Measurements from ENCODE around the gene CCDC194. TPM values are rescaled to one million over a fixed set of nuclear protein-coding genes. Genes with fewer than 3 reads are reported as not detected.
"Not testable (repeated sequence)": the region's sequence is repeated elsewhere in the genome, so short reads cannot be mapped to it uniquely, and the experiment has no call there.

Gene CCDC194
- polyA plus RNA-seq, 4 donors: 0.57 to 5.4 (median 1.5) TPM

DNA sequence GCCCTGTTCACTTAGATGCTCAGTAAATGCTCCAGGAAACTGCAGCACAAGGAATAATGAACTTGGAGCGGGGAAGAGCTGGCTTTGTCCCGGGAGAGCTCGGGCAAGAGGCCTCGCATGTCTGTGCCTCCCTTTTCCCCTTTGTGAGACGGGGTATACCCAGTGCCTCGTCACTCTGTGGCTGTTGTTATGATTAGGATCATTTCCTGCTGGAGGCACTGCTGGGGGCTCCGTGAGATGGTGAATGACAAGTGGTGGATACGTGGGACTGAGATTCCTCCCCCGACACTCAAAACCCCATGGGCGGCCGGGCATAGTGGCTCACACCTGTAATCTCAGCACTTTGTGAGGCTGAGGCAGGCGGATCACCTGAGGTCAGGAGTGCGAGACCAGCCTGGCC is 15.7 kb downstream of the CCDC194 start:
- no peak for DNase-seq (ENCODE audit: low read depth in 4 of 4, low spot score in 3 of 4)

GRCh38 chr19:17376935-17377600 is 16.9 kb downstream of the CCDC194 start, which contains the start of gene PLVAP:
Gene PLVAP (minus strand): TSS chr19:17377342. CDS start chr19:17377288, 54 bp downstream.
- no peak for DNase-seq (ENCODE audit: low read depth in 4 of 4, low spot score in 3 of 4)

- no peak for DNase-seq (ENCODE audit: low read depth in 4 of 4, low spot score in 3 of 4)
These were observed 23.9 kb downstream of the CCDC194 start for GRCh38 chr19:17370026-17370587.

DNA sequence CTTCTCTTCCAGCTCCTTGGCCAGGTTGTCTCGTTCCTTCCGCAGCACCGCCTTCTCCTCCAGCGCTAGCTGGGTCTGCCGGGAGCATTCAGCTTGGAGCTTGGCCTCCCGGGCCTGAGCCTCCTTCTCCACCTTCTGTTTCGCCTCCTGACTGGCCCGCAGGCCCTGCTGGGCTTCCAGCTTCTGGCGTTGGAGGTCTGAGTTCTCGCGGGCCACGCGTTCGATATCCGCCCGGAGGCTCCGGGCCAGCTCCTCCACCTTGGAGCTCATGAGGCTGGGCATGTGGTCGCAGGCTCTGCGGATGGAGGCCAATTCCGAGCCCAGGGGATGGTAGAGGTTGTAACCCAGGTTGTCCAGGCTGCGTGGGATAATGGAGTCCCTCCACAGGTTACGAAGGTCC is 28.6 kb downstream of the CCDC194 start:
- DNase-seq (ENCODE audit: low read depth in 4 of 4, low spot score in 3 of 4): no peak

DNA sequence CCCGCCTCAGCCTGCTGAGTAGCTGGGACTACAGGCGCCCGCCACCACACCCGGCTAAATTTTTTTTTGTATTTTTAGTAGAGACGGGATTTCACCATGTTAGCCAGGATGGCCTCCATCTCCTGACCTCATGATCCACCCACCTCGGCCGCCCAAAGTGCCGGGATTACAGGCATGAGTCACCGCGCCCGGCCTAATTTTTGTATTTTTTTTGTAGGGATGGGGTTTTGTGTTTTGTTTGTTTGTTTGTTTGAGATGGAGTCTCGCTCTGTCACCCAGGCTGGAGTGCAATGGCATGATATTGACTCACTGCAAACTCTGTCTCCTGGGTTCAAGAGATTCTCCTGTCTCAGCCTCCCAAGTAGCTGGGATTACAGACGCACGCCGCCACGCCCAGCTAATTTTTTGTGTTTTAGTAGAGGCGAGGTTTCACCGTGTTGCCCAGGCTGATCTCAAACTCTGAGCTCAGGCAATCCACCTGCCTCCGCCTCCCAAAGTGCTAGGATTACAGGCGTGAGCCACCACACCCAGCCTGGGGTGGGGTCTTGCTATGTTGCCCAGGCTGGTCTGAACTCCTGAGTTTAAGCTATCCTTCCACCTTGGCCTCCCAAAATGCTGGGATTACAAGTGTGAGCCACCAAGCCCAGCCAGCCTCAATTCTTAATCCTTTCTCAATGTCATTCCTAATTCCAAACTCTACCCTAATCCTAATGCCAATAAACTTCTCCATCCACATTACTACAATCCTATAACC is 30.0 kb downstream of the CCDC194 start:
- DNase-seq (ENCODE audit: low read depth in 4 of 4, low spot score in 3 of 4): not testable (repeated sequence)

GRCh38 chr19:17359905-17360800 is 33.8 kb downstream of the CCDC194 start:
- no peak for DNase-seq (ENCODE audit: low read depth in 4 of 4, low spot score in 3 of 4)

DNA sequence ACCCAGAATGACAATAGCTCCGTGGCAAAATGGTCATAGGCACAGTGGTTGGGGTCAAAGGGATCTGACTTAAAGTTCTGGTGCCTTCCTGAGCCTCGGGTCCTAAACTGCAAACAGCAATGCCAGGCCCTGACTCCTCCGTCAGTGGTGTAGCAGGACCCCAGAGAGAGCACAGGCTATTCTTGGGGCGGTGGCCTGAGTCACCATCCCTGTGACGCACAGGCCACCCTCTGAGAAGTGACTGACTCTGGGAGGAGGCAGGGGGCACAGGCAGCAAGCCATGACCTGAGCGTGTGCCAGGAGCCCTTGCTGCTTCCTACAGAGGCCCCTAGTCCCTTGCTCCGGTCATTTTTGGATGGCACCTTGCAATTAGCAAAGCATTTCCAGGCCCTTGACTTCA is 35.6 kb downstream of the CCDC194 start:
- DNase-seq (ENCODE audit: low read depth in 4 of 4, low spot score in 3 of 4): no peak

- no peak for DNase-seq (ENCODE audit: low read depth in 4 of 4, low spot score in 3 of 4)
These were observed 36.3 kb downstream of the CCDC194 start for GRCh38 chr19:17357724-17358123.

DNA sequence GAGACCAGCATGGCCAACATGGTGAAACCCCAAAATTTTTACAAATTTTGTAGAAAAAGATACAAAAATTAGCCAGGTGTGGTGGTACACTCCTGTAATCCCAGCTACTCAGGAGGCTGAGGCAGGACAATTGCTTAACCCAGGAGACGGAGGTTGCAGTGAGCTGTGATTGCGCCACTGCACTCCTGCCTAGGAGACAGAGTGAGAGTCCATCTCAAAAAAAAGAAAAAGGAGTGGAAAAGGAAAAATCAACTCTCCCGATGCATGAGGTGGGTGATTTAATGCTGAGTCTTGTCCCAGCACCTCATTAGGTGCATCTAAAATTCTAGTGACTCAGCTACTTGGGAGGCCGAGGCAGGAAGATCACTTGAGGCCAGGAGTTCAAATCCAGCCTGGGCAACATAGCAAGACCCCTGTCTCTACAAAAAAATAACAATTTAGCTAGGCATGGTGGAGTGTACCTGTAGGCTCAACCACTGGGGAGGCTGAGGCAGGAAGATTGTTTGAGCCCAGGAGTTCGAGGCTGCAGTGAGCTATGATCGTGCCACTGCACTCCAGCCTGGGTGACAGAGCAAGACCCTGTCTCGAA is 36.8 kb downstream of the CCDC194 start:
- no peak for DNase-seq (ENCODE audit: low read depth in 4 of 4, low spot score in 3 of 4)

DNA sequence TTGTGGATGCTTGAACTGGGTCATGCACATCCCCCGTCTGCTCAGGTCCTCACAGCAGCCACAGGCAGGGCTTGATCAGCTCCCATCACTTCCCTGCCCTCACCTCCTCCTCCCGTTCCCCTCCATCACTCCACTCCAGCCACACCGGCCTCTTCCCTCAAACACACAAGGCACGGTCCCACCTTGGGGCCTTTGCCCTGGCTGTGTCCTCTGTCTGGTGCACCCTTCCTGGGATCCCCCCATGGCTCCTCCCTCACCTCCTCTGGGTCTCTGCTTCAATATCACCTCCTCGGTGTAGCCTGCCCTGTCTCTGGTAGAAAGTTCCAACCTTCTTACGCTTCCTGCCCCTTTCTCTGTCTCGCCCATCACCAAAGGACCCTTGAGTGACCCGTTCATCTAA is 40.6 kb downstream of the CCDC194 start:
- DNase-seq (ENCODE audit: low read depth in 4 of 4, low spot score in 3 of 4): no peak

DNA sequence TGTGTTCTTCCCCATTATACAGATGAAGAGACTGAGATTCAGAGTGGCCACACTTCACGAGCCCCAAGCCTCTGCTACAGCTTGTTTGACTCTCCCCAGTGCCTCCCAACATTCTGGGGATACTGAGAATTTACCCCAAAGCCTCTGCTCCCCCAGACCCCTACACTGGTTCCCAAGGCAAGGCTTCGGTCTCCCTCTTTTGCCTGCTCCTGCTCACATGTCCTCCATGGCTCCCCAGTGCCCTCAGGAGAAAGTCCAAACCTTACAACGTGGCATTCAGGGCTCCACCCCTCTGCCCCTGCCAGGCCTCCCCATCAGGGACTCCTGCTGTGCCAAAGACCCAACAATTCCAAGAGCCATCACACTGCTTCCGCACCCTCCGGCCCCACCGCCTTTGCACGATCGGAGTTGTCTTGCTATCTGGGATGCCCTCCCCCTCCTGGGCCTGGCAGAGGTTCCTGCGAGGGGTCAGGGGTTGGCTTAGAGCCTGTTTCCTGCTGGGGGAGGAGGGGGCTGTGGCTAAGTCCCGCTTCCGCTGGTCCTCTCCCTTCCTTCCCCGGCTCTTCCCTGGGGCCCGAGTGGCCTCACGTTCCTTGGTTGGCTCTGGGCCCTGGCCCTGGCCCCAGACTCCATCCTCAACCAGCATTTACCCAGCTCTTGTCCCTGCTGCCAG is 41.3 kb downstream of the CCDC194 start:
- no peak for DNase-seq (ENCODE audit: low read depth in 4 of 4, low spot score in 3 of 4)

GRCh38 chr19:17351815-17352435 is 42.1 kb downstream of the CCDC194 start:
- no peak for DNase-seq (ENCODE audit: low read depth in 4 of 4, low spot score in 3 of 4)

GRCh38 chr19:17348700-17349099 is 45.3 kb downstream of the CCDC194 start:
- peak in 1 of 4 donors; percentile 47 for DNase-seq (ENCODE audit: low read depth in 4 of 4, low spot score in 3 of 4)

GRCh38 chr19:17347877-17348276 is 46.1 kb downstream of the CCDC194 start:
- no peak for DNase-seq (ENCODE audit: low read depth in 4 of 4, low spot score in 3 of 4)

DNA sequence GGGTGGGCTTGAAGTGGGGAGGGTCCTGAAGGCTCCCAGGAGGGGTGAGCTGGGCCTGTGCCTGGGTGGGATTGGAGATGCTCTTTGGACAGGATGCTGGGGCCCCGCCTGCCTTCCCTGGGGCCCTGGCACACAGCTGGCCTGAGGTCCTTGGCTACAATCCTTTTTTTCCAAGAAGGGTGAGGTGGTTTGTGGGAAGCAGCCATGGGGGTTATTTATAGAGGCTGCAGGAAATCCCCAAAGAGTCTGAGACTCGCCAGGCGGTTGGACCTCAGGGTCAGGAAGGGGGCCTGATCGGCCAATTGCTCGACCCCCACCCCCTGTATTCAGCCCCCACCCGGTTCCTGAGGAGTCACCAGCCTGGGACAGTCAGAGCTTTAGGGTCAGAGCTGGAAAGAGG is 46.6 kb downstream of the CCDC194 start:
- no peak for DNase-seq (ENCODE audit: low read depth in 4 of 4, low spot score in 3 of 4)

GRCh38 chr19:17346109-17346671 is 47.8 kb downstream of the CCDC194 start:
- no peak for DNase-seq (ENCODE audit: low read depth in 4 of 4, low spot score in 3 of 4)

DNA sequence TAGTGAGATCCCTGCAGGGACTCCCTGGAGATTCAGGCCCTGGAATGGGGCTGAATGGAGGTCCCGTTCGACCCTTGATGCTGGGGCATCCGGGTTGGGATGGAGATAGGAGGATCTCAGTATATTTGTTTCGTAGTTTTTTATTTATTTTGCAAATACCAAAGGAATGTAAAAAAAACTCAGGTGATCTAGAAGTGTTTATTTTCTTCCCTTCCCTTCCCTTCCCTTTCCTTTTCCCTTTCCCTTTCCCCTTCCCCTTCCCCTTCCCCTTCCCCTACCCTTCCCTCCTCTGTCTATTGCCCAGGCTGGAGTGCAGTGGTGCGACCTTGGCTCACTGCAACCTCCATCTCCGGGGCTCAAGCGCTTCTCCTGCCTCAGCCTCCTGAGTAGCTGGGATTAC is 52.2 kb downstream of the CCDC194 start:
- DNase-seq (ENCODE audit: low read depth in 4 of 4, low spot score in 3 of 4): no peak

GRCh38 chr19:17341386-17341785 is 52.6 kb downstream of the CCDC194 start:
- DNase-seq (ENCODE audit: low read depth in 4 of 4, low spot score in 3 of 4): no peak

GRCh38 chr19:17340871-17341357 is 53.1 kb downstream of the CCDC194 start:
- DNase-seq (ENCODE audit: low read depth in 4 of 4, low spot score in 3 of 4): no peak
